DND-41 (cell line): Measurements from ENCODE around the gene MEIOB.

Experiments
- ATAC-seq: fragments of 200-7000 bp; cut with Tn5 transposase; 3 replicates; pipeline ENCODE4 v1.9.1; 2021; ENCODE audit warnings: low read depth; ENCODE audit not compliant: insufficient read depth
- DNase-seq: peaks from one replicate; pipeline ENCODE4 v3.0.0-alpha.2; 2020
- H2AFZ ChIP-seq: 2 replicates; pipeline ENCODE4 v1.6.0; 2012; ENCODE audit warnings: low read depth, low read length
- H3K27ac ChIP-seq: 2 replicates; pipeline ENCODE4 v1.5.1; 2012; ENCODE audit warnings: low read length, inconsistent platforms
- H3K27me3 ChIP-seq: fragments of 200-600 bp; sonication (generic); 2 replicates; pipeline ENCODE4 v1.6.0; 2012; ENCODE audit warnings: low read length, mild to moderate bottlenecking, inconsistent platforms; ENCODE audit not compliant: insufficient read depth, poor library complexity
- H3K36me3 ChIP-seq: 2 replicates; pipeline ENCODE4 v1.5.1; 2012; ENCODE audit warnings: low read length, inconsistent platforms; ENCODE audit not compliant: insufficient read depth
- H3K4me1 ChIP-seq: 2 replicates; pipeline ENCODE4 v1.5.1; 2012; ENCODE audit warnings: mild to moderate bottlenecking, low read length; ENCODE audit not compliant: insufficient read depth
- H3K4me2 ChIP-seq: 2 replicates; pipeline ENCODE4 v1.6.0; 2012; ENCODE audit warnings: mild to moderate bottlenecking, moderate library complexity, low read length, inconsistent platforms; ENCODE audit not compliant: insufficient read depth
- H3K4me3 ChIP-seq, 2 experiments: fragments of 200-600 bp in 1 of 2; shearing (Covaris generic) in 1 of 2; 2 replicates each; pipeline ENCODE4 v1.5.1; 2012 to 2016; ENCODE audit warnings: inconsistent platforms in 2 of 2, low read length in 2 of 2, mild to moderate bottlenecking in 2 of 2, low read depth in 1 of 2, moderate library complexity in 1 of 2
- H3K79me2 ChIP-seq: 2 replicates; pipeline ENCODE4 v1.6.0; 2012; ENCODE audit warnings: low read length, inconsistent platforms; ENCODE audit not compliant: insufficient read depth
- H3K9ac ChIP-seq: 2 replicates; pipeline ENCODE4 v1.6.0; 2012; ENCODE audit warnings: low read depth, mild to moderate bottlenecking, inconsistent platforms, low read length, moderate library complexity
- H3K9me3 ChIP-seq: 2 replicates; pipeline ENCODE4 v1.5.1; 2012; ENCODE audit warnings: low read length, moderate library complexity, mild to moderate bottlenecking, inconsistent platforms; ENCODE audit not compliant: insufficient read depth, severe bottlenecking
- H4K20me1 ChIP-seq: 2 replicates; pipeline ENCODE4 v1.6.0; 2012; ENCODE audit warnings: low read length; ENCODE audit not compliant: insufficient read depth
- EZH2 ChIP-seq: IDR thresholded peaks from 3 replicates; pipeline ENCODE4 v1.6.1; 2012; ENCODE audit warnings: borderline replicate concordance, low read depth, mild to moderate bottlenecking, moderate library complexity, low read length, inconsistent platforms; ENCODE audit not compliant: severe bottlenecking
- TF ChIP-seq, protein P1 (sequence below): IDR thresholded peaks from 2 replicates; pipeline ENCODE4 v1.5.1; 2012; ENCODE audit warnings: borderline replicate concordance, low read length, moderate library complexity, mild to moderate bottlenecking; ENCODE audit not compliant: poor library complexity, severe bottlenecking; ENCODE audit errors: extremely low read depth

The MEIOB gene

DNA sequence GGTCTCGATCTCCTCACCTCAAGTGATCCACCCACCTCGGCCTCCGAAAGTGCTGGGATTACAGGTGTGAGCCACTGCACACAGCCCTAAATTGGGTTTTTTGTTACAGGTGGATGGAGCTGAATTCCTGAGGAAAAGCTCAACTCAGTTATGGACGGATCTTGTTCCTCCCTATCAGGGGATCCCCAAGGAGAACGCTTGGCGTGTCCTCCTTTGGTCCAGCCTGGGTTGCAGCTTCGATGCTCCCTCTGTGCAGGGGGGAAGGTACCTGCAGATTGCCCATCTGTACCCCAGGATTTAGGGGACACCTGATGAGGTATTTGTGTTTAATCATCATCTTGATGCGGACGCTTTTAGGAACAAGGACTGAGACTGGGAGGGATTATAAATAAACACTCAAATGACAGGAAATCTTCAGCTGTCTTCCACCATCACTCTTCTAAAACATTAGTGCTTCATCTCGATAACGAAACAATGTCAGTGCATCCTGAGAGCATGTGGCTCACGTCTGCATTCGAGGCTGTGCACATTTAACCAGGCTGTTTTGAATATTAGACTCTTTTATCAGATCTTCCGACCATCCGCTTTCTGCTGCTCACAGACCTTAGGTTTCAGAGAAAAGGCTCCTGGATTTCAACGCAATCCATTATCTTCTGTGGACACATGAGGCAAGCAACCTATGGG, 18.2 kb upstream of the MEIOB start:
- H3K79me2 ChIP-seq, result no peaks in the 10 kb centered on the region
- DNase-seq (no peak), ATAC-seq (no peak)
- no peaks in the 10 kb centered on the region for H3K9me3 ChIP-seq
- H3K27ac ChIP-seq, result no peak overlapping the region
- no peak overlapping the region for H3K4me2 ChIP-seq
- H2AFZ ChIP-seq, result no peak overlapping the region
- no peak overlapping the region for H3K4me3 ChIP-seq
- H3K4me1 ChIP-seq, result no peaks in the 10 kb centered on the region
- H3K27me3 ChIP-seq, result peaks cover 3% of the 10 kb centered on the region
- TF ChIP-seq, protein P1, sequence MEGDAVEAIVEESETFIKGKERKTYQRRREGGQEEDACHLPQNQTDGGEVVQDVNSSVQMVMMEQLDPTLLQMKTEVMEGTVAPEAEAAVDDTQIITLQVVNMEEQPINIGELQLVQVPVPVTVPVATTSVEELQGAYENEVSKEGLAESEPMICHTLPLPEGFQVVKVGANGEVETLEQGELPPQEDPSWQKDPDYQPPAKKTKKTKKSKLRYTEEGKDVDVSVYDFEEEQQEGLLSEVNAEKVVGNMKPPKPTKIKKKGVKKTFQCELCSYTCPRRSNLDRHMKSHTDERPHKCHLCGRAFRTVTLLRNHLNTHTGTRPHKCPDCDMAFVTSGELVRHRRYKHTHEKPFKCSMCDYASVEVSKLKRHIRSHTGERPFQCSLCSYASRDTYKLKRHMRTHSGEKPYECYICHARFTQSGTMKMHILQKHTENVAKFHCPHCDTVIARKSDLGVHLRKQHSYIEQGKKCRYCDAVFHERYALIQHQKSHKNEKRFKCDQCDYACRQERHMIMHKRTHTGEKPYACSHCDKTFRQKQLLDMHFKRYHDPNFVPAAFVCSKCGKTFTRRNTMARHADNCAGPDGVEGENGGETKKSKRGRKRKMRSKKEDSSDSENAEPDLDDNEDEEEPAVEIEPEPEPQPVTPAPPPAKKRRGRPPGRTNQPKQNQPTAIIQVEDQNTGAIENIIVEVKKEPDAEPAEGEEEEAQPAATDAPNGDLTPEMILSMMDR, result no peak
- TF ChIP-seq EZH2, result no peak
- H3K36me3 ChIP-seq, result no peaks in the 10 kb centered on the region
- no peaks in the 10 kb centered on the region for H4K20me1 ChIP-seq
- H3K9ac ChIP-seq, result no peak overlapping the region

- no peak overlapping the region for H2AFZ ChIP-seq
- no peaks in the 10 kb centered on the region for H4K20me1 ChIP-seq
- no peaks in the 10 kb centered on the region for H3K36me3 ChIP-seq
- TF ChIP-seq, protein P1, result no peak
- TF ChIP-seq EZH2, result no peak
- H3K9me3 ChIP-seq, result no peaks in the 10 kb centered on the region
- ATAC-seq (no peak), DNase-seq (no peak)
- no peaks in the 10 kb centered on the region for H3K4me1 ChIP-seq
- no peak overlapping the region for H3K4me2 ChIP-seq
- no peak overlapping the region for H3K27ac ChIP-seq
- no peak overlapping the region for H3K9ac ChIP-seq
- H3K27me3 ChIP-seq, result peaks cover 3% of the 10 kb centered on the region
- H3K4me3 ChIP-seq, result no peak overlapping the region
- H3K79me2 ChIP-seq, result no peaks in the 10 kb centered on the region
Observed at GRCh38 chr16:1887711-1888354, 15.9 kb upstream of the MEIOB start.

- H3K4me2 ChIP-seq, result no peak overlapping the region
Observed at GRCh38 chr16:1884889-1885288, 12.9 kb upstream of the MEIOB start.

More at GRCh38 chr16:1884889-1885288, 12.9 kb upstream of the MEIOB start:
- no peak for DNase-seq
- Histone ChIP-seq H3K27ac (no peak overlapping the region), H3K9me3 (no peaks in the 10 kb centered on the region), H3K27me3 (peaks cover 3% of the 10 kb centered on the region), H4K20me1 (no peaks in the 10 kb centered on the region), H2AFZ (no peak overlapping the region), H3K36me3 (no peaks in the 10 kb centered on the region), H3K4me3 (no peak overlapping the region), H3K4me1 (no peaks in the 10 kb centered on the region), H3K79me2 (no peaks in the 10 kb centered on the region), H3K9ac (no peak overlapping the region)
- no peak for TF ChIP-seq EZH2
- TF ChIP-seq, protein P1, result no peak
- ATAC-seq, result no peak
